HCT116 (cell line): Measurements from ENCODE around the gene PRKN. TPM values are rescaled to one million over a fixed set of nuclear protein-coding genes. Genes with fewer than 3 reads are reported as not detected.

Source experiments
- ATAC-seq: fragments of 200-7000 bp; cut with Tn5 transposase; 2 replicates; pipeline ENCODE4 v1.9.1; 2020; ENCODE audit warnings: mild to moderate bottlenecking, moderate library complexity
- BruUV-seq: library from RNA; stranded (reverse); fragments of 400-500 nt; replicated peaks from 2 replicates; lab custom pipeline; 2021; lab: Mats Ljungman, UMichigan
- CTCF ChIA-PET: fragments of 300-600 bp; sonication (Branson Sonifier 250); formaldehyde crosslinking; loops from one replicate; lab custom pipeline; 2021; ENCODE audit warnings: antibody characterized with exemption; lab: Charles Lee
- POLR2A ChIA-PET: fragments of 300-600, 350-600 bp; sonication (Branson Sonifier 250); formaldehyde crosslinking; loops from one replicate; lab custom pipeline; 2021; ENCODE audit warnings: antibody characterized with exemption; lab: Charles Lee
- RAD21 ChIA-PET, 2 experiments: fragments of 300-600 bp; sonication (Branson Sonifier 250); formaldehyde crosslinking; loops; one replicate each; lab custom pipeline; 2023; ENCODE audit warnings: low total read pairs in 2 of 2; ENCODE audit not compliant: uncharacterized antibody in 2 of 2, unreplicated experiment in 2 of 2, low non-redundant PET in 1 of 2; lab: Charles Lee
- DNase-seq: peaks from one replicate; pipeline ENCODE4 v3.0.0-alpha.2; 2010; ENCODE audit warnings: low read depth, low spot score
- H2AFZ ChIP-seq: fragments of 200-600 bp; shearing (Covaris generic), sonication (generic); 2 replicates; pipeline ENCODE4 v1.6.1; 2017; ENCODE audit warnings: low read depth, mixed run types, mixed read lengths, antibody characterized with exemption, low read length; ENCODE audit not compliant: poor library complexity, severe bottlenecking
- H3K27ac ChIP-seq: 2 replicates; pipeline ENCODE4 v1.5.1; 2012; ENCODE audit warnings: low read depth, low read length
- H3K27me3 ChIP-seq: fragments of 200-600 bp; sonication (generic); 2 replicates; pipeline ENCODE4 v1.6.1; 2016; ENCODE audit warnings: mixed run types, low read length, mixed read lengths; ENCODE audit not compliant: insufficient read depth
- H3K36me3 ChIP-seq, 2 experiments: fragments of 200-500 bp in 1 of 2; fragments of 200-600 bp in 1 of 2; sonication (Bioruptor generic) in 1 of 2; sonication (generic) in 1 of 2; 2 replicates each; pipeline versions ENCODE4 v1.5.1 to v1.6.1; 2014 to 2016; ENCODE audit warnings: low read length in 2 of 2, inconsistent platforms in 1 of 2, mixed read lengths in 1 of 2, mixed run types in 1 of 2; ENCODE audit not compliant: insufficient read depth in 2 of 2, control insufficient read depth in 1 of 2
- H3K4me1 ChIP-seq, 2 experiments: fragments of 200-600 bp in 1 of 2; sonication (generic) in 1 of 2; 2 replicates each; pipeline versions ENCODE4 v1.5.1 to v1.6.1; 2012 to 2017; ENCODE audit warnings: low read length in 2 of 2, inconsistent platforms in 1 of 2, mild to moderate bottlenecking in 1 of 2, mixed read lengths in 1 of 2, mixed run types in 1 of 2, moderate library complexity in 1 of 2; ENCODE audit not compliant: insufficient read depth in 2 of 2, control insufficient read depth in 1 of 2
- H3K4me2 ChIP-seq: fragments of 200-600 bp; sonication (generic); 2 replicates; pipeline ENCODE4 v1.6.1; 2017; ENCODE audit warnings: mixed run types, low read length, mixed read lengths
- H3K4me3 ChIP-seq, 2 experiments: fragments of 200-600 bp in 1 of 2; sonication (generic) in 1 of 2; replicated peaks in 1 of 2; 2 replicates each; pipeline ENCODE4 v1.5.1; 2011 to 2016; ENCODE audit warnings: low read length in 2 of 2, control low read depth in 1 of 2, low read depth in 1 of 2, mild to moderate bottlenecking in 1 of 2, mixed read lengths in 1 of 2, mixed run types in 1 of 2
- H3K79me2 ChIP-seq: fragments of 200-600 bp; sonication (generic); 2 replicates; pipeline ENCODE4 v1.6.1; 2017; ENCODE audit warnings: mild to moderate bottlenecking, mixed run types, low read length, moderate library complexity, mixed read lengths; ENCODE audit not compliant: insufficient read depth
- H3K9ac ChIP-seq: fragments of 200-600 bp; sonication (generic); 2 replicates; pipeline ENCODE4 v1.6.1; 2016; ENCODE audit warnings: low read length, mixed read lengths
- H3K9me2 ChIP-seq: fragments of 200-600 bp; sonication (generic), shearing (Covaris generic); 2 replicates; pipeline ENCODE4 v1.6.1; 2017; ENCODE audit warnings: mixed run types, mild to moderate bottlenecking, moderate library complexity; ENCODE audit not compliant: insufficient read depth
- H3K9me3 ChIP-seq, 2 experiments: fragments of 200-500 bp in 1 of 2; fragments of 200-600 bp in 1 of 2; sonication (Bioruptor generic) in 1 of 2; sonication (generic) in 1 of 2; 2 replicates each; pipeline ENCODE4 v1.6.1; 2014 to 2017; ENCODE audit warnings: low read length in 2 of 2, mixed read lengths in 2 of 2, inconsistent platforms in 1 of 2, low read depth in 1 of 2, mild to moderate bottlenecking in 1 of 2, mixed run types in 1 of 2, moderate library complexity in 1 of 2; ENCODE audit not compliant: control insufficient read depth in 1 of 2, insufficient read depth in 1 of 2
- H4K20me1 ChIP-seq: fragments of 200-600 bp; sonication (generic), shearing (Covaris generic); 2 replicates; pipeline ENCODE4 v1.6.1; 2017; ENCODE audit warnings: mixed run types, mild to moderate bottlenecking, moderate library complexity; ENCODE audit not compliant: insufficient read depth
- ATF3 ChIP-seq: IDR thresholded peaks from 2 replicates; pipeline ENCODE4 v1.6.1; 2012
- ELF1 ChIP-seq: IDR thresholded peaks from 2 replicates; pipeline ENCODE4 v1.6.1; 2012; ENCODE audit warnings: low read depth, borderline replicate concordance
- JUND ChIP-seq: IDR thresholded peaks from 2 replicates; pipeline ENCODE4 v1.6.1; 2012
- POLR2A ChIP-seq: IDR thresholded peaks from 2 replicates; pipeline ENCODE4 v1.7.0; 2011; ENCODE audit warnings: borderline replicate concordance; ENCODE audit not compliant: insufficient read depth, insufficient read length; ENCODE audit errors: extremely low read depth
- SRF ChIP-seq: IDR thresholded peaks from 2 replicates; pipeline ENCODE4 v1.6.1; 2012; ENCODE audit warnings: low read depth
- TCF7L2 ChIP-seq: IDR thresholded peaks from 2 replicates; pipeline ENCODE4 v1.7.0; 2011; ENCODE audit warnings: borderline replicate concordance, inconsistent platforms; ENCODE audit not compliant: insufficient read depth, insufficient read length; ENCODE audit errors: extremely low read depth
- YY1 ChIP-seq: IDR thresholded peaks from 2 replicates; pipeline ENCODE4 v1.6.1; 2011; ENCODE audit warnings: low read length, low read depth, moderate library complexity, mild to moderate bottlenecking; ENCODE audit not compliant: insufficient replicate concordance; ENCODE audit errors: extremely low read depth
- ZBTB33 ChIP-seq: IDR thresholded peaks from 2 replicates; pipeline ENCODE4 v1.6.1; 2011; ENCODE audit warnings: mild to moderate bottlenecking, low read length, moderate library complexity; ENCODE audit not compliant: insufficient replicate concordance; ENCODE audit errors: extremely low read depth
- ZFX ChIP-seq: fragments of 450-650 bp; IDR thresholded peaks from 2 replicates; pipeline ENCODE4 v1.6.1; 2017
- ZNF274 ChIP-seq: fragments of 200-500 bp; sonication (Bioruptor generic); IDR thresholded peaks from 2 replicates; pipeline ENCODE4 v1.6.1; 2014; ENCODE audit warnings: mild to moderate bottlenecking, low read depth, low read length, inconsistent platforms
- intact Hi-C: fragments of 100-400 bp; cut with micrococcal nuclease; formaldehyde crosslinking; loops from 2 replicates; pipeline ENCODE4 v1.10.0; 2022
- total RNA-seq: library from RNA; stranded (reverse); gene quantifications from one replicate; pipeline ENCODE4 v1.2.1, GENCODE V29; 2021; ENCODE audit not compliant: unreplicated experiment

The PRKN gene
- total RNA-seq, 1 experiment from 2014 or later, result 2.6 TPM

GRCh38 chr6:161835500-161836215 lies 891.9 kb downstream of the PRKN start (continued):
- TF ChIP-seq POLR2A, result no peak

- ATAC-seq (no peak), DNase-seq (no peak)
- ChIA-PET POLR2A (no interaction called here), CTCF (no interaction called here), RAD21 (no interaction called here)
- intact Hi-C loops, result loop anchor here (10.0 kb wide), 1 partner anchor 360 kb away; no protein-coding TSS in a partner anchor
- Histone ChIP-seq H3K36me3 (no peaks in the 10 kb centered on the region), H3K79me2 (no peaks in the 10 kb centered on the region), H3K9me2 (no peaks in the 10 kb centered on the region), H3K9ac (no peak overlapping the region), H2AFZ (no peak overlapping the region), H4K20me1 (no peaks in the 10 kb centered on the region), H3K27ac (no peak overlapping the region), H3K4me2 (no peak overlapping the region), H3K27me3 (no peaks in the 10 kb centered on the region), H3K9me3 (no peaks in the 10 kb centered on the region), H3K4me3 (no peak overlapping the region), H3K4me1 (no peaks in the 10 kb centered on the region)
- BruUV-seq, result no TSS peak
- TF ChIP-seq POLR2A, result no peak
- TF ChIP-seq TCF7L2, result no peak
- no peak for TF ChIP-seq YY1
- no peak for TF ChIP-seq ZNF274
- TF ChIP-seq SRF, result no peak
- TF ChIP-seq ZFX, result no peak
Observed at GRCh38 chr6:161834426-161834825, 893.1 kb downstream of the PRKN start.

GRCh38 chr6:161833099-161833860 lies 894.3 kb downstream of the PRKN start:
- CTCF ChIA-PET, result no interaction called here
- TF ChIP-seq SRF, result no peak
- TF ChIP-seq ZNF274, result no peak
- TF ChIP-seq ATF3, result no peak
- TF ChIP-seq TCF7L2, result no peak
- TF ChIP-seq JUND, result no peak
- no peak for TF ChIP-seq ZBTB33
- TF ChIP-seq ELF1, result no peak

More at GRCh38 chr6:161833099-161833860, 894.3 kb downstream of the PRKN start:
- ChIA-PET POLR2A (no interaction called here), RAD21 (no interaction called here)
- BruUV-seq, result no TSS peak
- no peak overlapping the region for H2AFZ ChIP-seq
- no peaks in the 10 kb centered on the region for H3K9me3 ChIP-seq
- no peaks in the 10 kb centered on the region for H3K9me2 ChIP-seq
- no peaks in the 10 kb centered on the region for H3K4me1 ChIP-seq
- H3K4me3 ChIP-seq, result no peak overlapping the region
- H3K27me3 ChIP-seq, result no peaks in the 10 kb centered on the region
- ATAC-seq (no peak), DNase-seq (no peak)
- no peaks in the 10 kb centered on the region for H3K36me3 ChIP-seq
- H3K4me2 ChIP-seq, result no peak overlapping the region
- H4K20me1 ChIP-seq, result no peaks in the 10 kb centered on the region
- no peak overlapping the region for H3K27ac ChIP-seq
- no peak overlapping the region for H3K9ac ChIP-seq
- no peaks in the 10 kb centered on the region for H3K79me2 ChIP-seq
- intact Hi-C loops, result loop anchor here (10.0 kb wide), 1 partner anchor 362 kb away; no protein-coding TSS in a partner anchor
